HG03108 (cell line): ENCODE measurements around the gene DBH.
"Not testable (repeated sequence)": the region's sequence is repeated elsewhere in the genome, so short reads cannot be mapped to it uniquely, and the experiment has no call there.

Experiments used
- ATAC-seq: cut with Tn5 transposase; IDR thresholded peaks from one replicate; pipeline ENCODE4 v1.9.1; 2021; ENCODE audit warnings: moderate library complexity; ENCODE audit not compliant: unreplicated experiment

The DBH gene

GRCh38 chr9:133664173-133665050 lies 28.2 kb downstream of the DBH start:
- ATAC-seq = no peak

GRCh38 chr9:133665096-133665495 lies 28.9 kb downstream of the DBH start:
- no peak for ATAC-seq

GRCh38 chr9:133665535-133665934 lies 29.4 kb downstream of the DBH start:
- ATAC-seq = no peak

GRCh38 chr9:133666387-133666786 lies 30.2 kb downstream of the DBH start:
- ATAC-seq = no peak

GRCh38 chr9:133666845-133667244 lies 30.7 kb downstream of the DBH start:
- ATAC-seq = no peak

GRCh38 chr9:133667759-133668450 lies 31.7 kb downstream of the DBH start:
- ATAC-seq = no peak

- ATAC-seq = no peak
Measured at GRCh38 chr9:133669182-133669801, 33.1 kb downstream of the DBH start.

- ATAC-seq = no peak
Measured at GRCh38 chr9:133670466-133670865, 34.3 kb downstream of the DBH start.

- no peak for ATAC-seq
Measured at GRCh38 chr9:133671371-133671770, 35.2 kb downstream of the DBH start.

GRCh38 chr9:133672503-133673257 lies 36.5 kb downstream of the DBH start:
- ATAC-seq = no peak

- no peak for ATAC-seq
Measured at GRCh38 chr9:133673258-133673655, 37.1 kb downstream of the DBH start.

GRCh38 chr9:133674091-133674490 lies 37.9 kb downstream of the DBH start:
- no peak for ATAC-seq

GRCh38 chr9:133675796-133676195 lies 39.6 kb downstream of the DBH start:
- not testable (repeated sequence) for ATAC-seq

GRCh38 chr9:133676450-133676849 lies 40.3 kb downstream of the DBH start:
- no peak for ATAC-seq

GRCh38 chr9:133677126-133678010 lies 41.2 kb downstream of the DBH start:
- ATAC-seq = no peak

GRCh38 chr9:133679056-133679455 lies 42.9 kb downstream of the DBH start:
- no peak for ATAC-seq

- no peak for ATAC-seq
Measured at GRCh38 chr9:133679466-133680061, 43.4 kb downstream of the DBH start.

- ATAC-seq = no peak
Measured at GRCh38 chr9:133680250-133680975, 44.2 kb downstream of the DBH start.
